HUES64 (cell line): Measurements from ENCODE around the gene ZFP36L2.

ENCODE experiments used
- H3K27ac ChIP-seq: 2 replicates; pipeline ENCODE4 v1.7.0; 2013; ENCODE audit warnings: low read depth, low read length, inconsistent platforms
- H3K27me3 ChIP-seq: 2 replicates; pipeline ENCODE4 v1.6.1; 2013; ENCODE audit warnings: mild to moderate bottlenecking, low read length; ENCODE audit not compliant: insufficient read depth
- H3K36me3 ChIP-seq: 2 replicates; pipeline ENCODE4 v1.6.1; 2013; ENCODE audit warnings: mild to moderate bottlenecking, low read length; ENCODE audit not compliant: insufficient read depth
- H3K4me1 ChIP-seq: 2 replicates; pipeline ENCODE4 v1.6.1; 2013; ENCODE audit warnings: mild to moderate bottlenecking, low read length, moderate library complexity; ENCODE audit not compliant: insufficient read depth
- H3K4me3 ChIP-seq: 2 replicates; pipeline ENCODE4 v1.5.1; 2013; ENCODE audit warnings: mild to moderate bottlenecking, low read length, moderate library complexity
- H3K9ac ChIP-seq: 2 replicates; pipeline ENCODE4 v1.6.1; 2013; ENCODE audit warnings: mild to moderate bottlenecking, low read depth, low read length
- H3K9me3 ChIP-seq: 2 replicates; pipeline ENCODE4 v1.6.1; 2013; ENCODE audit warnings: low read depth, low read length; ENCODE audit not compliant: insufficient read depth
- WGBS: fragments of 150-250, 120-280 bp; methylation state at CpG from one replicate; pipeline ENCODE4 v1.1.7; 2013; ENCODE audit warnings: missing lambda C conversion rate; 5-methylcytosine and 5-hydroxymethylcytosine counted together

Gene ZFP36L2

DNA sequence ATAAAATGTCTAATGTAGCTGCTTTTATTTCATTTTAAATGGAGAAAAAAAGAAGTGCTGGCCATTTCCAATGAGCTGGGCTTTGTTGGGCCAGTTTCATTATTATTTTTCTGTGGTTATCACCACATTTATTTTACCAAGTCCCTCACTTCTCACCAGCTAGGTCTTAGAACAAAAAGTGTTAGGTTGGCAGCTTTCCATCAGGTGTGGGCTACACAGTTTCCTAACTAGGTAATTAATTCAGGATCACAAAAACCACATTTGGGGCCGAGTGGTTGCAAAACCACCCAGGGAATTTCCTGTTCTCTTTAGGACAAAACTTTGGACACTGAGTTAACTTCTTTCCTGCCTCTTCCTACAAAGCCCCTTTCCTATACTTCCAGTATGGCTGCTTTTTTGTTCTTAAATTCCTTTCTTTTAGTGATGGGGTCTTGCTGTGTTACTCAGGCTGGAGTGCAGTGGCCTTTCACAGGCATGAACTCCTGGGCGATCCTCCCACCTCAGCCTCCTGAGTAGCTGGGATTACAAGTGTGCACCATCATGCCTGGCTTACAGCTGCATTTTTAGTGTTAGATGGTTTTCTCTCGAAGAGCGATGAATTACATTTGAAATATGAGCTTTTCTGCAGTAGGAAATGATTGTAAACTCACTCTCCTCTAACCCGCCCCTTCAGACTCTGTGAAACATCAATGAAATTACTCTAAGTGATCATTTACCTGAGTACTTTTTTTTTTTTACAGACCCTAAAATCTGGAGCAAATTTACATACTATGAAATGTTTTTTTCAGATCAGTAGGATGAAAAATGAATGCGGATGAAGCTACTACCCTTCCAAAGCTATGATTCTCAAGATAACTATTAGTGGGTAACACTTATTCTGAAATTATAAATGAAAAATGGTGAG, 2.6 kb upstream of the ZFP36L2 start:
- no peak overlapping the region for H3K4me3 ChIP-seq
- no peak overlapping the region for H3K9ac ChIP-seq
- H3K4me1 ChIP-seq, result peaks cover 14% of the 10 kb centered on the region
- H3K27me3 ChIP-seq, result no peaks in the 10 kb centered on the region
- H3K9me3 ChIP-seq, result no peaks in the 10 kb centered on the region
- no peak overlapping the region; the same call in 1 of the 2 replicates for H3K27ac ChIP-seq
- H3K36me3 ChIP-seq, result peaks cover 9% of the 10 kb centered on the region
- WGBS, result 87% methylated on average over 5 of the region's 6 CpGs

DNA sequence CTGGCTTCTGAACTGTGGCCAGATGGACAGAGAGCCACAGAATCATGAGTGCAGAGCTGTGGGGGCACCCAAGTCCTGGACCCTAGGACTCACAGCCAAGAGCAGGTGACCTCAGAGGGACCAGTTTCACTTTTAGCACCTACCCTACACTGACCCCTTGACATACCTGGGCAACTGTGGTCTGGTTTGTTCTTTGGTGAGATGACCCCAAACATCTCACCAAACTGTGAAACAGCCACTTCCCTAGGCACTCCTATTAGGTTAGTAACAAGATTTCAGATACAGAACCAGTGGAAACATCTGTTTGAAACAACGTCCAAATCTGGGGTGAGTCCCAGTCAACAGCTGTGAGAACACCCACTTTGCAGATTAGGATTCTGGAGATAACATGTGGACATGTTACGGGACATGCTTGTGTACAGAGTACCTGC, 1.9 kb upstream of the ZFP36L2 start:
- peaks cover 19% of the 10 kb centered on the region for H3K4me1 ChIP-seq
- H3K36me3 ChIP-seq, result peaks cover 16% of the 10 kb centered on the region
- no peak overlapping the region for H3K27ac ChIP-seq
- WGBS, result 87% methylated on average over 2 of the region's 2 CpGs
- H3K27me3 ChIP-seq, result no peaks in the 10 kb centered on the region
- no peak overlapping the region for H3K4me3 ChIP-seq
- H3K9ac ChIP-seq, result no peak overlapping the region
- H3K9me3 ChIP-seq, result no peaks in the 10 kb centered on the region

DNA sequence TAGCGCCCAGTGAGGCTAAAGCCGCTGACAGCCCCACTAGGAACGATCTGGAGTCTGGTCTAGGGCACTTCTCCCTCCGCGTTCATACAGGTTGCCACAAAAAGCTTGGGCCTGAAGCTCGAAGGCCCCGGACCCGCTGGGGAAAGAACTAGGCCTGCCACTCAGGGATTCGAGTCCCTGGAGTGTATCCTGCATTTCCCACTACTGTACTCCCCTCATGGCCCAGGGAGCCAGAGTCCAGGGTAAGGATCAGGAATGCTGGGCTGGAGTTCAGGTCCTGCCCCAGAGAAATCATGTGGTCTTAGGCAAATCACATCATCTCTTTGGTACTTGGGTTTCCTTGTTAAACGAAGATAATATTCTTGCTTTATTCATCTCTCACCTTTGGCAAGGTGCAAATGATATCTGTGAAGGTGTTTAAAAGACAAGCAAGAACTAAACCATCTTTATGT, 1.4 kb upstream of the ZFP36L2 start:
- Histone ChIP-seq H3K9ac (peak overlapping the region; percentile 99), H3K27me3 (no peaks in the 10 kb centered on the region), H3K27ac (peak overlapping the region; percentile 98), H3K4me3 (peak overlapping the region; percentile 94), H3K4me1 (peaks cover 23% of the 10 kb centered on the region), H3K36me3 (peaks cover 21% of the 10 kb centered on the region), H3K9me3 (no peaks in the 10 kb centered on the region)
- 12% methylated on average over 9 of the region's 10 CpGs for WGBS

DNA sequence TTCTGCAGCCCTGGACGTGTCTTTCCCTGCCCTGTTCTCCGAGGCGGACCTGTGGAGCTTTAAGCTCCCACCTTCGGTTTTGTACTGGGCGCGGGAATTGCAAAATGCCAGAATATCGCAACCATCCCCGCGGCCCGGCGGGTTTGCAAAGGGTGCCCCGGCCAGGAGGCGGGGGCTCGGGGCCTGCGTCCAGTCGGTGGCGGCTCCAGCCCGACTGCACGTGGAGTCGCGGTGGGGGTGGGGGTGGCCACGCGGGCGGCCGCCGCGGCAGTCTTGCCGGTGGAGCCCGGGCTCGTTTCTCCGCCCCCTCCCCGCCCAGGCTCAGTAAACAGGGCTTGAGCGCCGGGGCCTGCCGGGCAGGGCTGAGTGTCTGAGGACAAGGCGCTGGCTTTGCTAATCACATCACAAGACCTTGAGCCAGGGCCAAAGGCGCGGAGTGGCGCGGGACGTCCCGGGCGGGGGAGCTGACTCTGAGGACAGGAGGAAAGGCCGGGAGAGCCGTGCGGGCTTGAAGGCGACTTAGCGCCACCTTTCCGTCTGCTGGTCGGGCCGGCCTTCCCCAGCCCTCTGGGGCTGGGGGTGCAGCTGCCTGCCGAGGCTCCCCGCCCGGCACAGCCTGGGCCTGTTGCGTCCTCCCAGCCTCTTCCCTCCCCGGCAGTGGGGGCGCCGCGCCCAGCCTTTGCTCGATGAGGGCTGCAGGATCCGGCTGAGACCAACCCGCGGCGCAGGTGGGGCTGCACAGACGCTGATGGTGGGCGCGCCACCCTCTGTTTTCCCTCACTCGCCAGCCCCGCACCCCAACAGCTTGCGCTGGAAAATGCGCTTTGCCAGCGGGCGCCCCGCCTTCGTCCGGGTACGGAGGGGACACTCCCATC, 786 bp upstream of the ZFP36L2 start:
- peaks cover 28% of the 10 kb centered on the region for H3K36me3 ChIP-seq
- WGBS, result under 1% methylated on average over 77 of the region's 77 CpGs

DNA sequence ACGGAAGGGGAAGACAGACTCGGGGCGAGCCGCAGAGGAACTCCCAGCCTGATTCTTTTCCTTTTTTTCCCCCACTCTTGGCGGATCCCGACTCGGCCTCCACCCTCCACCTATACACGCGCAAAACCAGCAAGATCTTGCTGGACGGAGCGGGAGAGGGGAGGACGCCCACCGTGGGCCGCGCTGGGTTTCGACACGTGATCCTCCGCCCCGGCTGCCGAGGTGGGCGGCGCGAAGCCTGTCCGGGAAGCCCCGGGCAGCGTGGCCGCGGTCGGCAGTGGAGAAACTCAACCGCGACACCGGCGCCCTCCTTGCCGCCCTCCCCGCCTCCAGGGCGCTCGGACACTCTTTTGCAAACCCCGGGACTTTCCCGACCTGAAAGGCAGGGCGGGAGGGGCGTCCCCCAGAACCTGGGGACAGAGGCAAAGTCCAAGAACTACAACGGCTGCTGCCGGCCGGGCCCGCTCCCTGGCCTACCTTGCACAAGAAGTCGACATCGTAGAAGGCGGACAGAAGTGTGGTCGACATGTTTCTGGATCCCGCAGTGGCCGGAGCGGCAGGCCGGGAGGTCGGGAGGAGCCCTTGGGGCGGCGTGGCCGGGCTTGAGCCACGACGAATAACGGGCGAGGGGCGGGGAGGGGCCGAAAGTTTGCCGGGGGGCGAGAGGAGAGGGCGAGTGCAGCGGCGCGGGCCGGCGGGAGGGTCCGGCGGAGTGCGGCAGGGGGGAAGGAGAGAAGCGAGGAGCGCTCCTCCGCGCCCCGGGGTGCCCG, 433 bp downstream of the ZFP36L2 start:
- H3K4me3 ChIP-seq, result peak overlapping the region; percentile 94
- H3K36me3 ChIP-seq, result peaks cover 30% of the 10 kb centered on the region
- H3K4me1 ChIP-seq, result peaks cover 36% of the 10 kb centered on the region
- no peaks in the 10 kb centered on the region for H3K27me3 ChIP-seq
- H3K27ac ChIP-seq, result peak overlapping the region; percentile 98
- peak overlapping the region; percentile 99 for H3K9ac ChIP-seq
- under 1% methylated on average over 80 of the region's 80 CpGs for WGBS
- no peaks in the 10 kb centered on the region for H3K9me3 ChIP-seq

More for the DNA sequence above, 786 bp upstream of the ZFP36L2 start:
- H3K27ac ChIP-seq, result peak overlapping the region; percentile 98
- H3K9ac ChIP-seq, result peak overlapping the region; percentile 99
- H3K4me3 ChIP-seq, result peak overlapping the region; percentile 94
- H3K9me3 ChIP-seq, result no peaks in the 10 kb centered on the region
- H3K27me3 ChIP-seq, result no peaks in the 10 kb centered on the region
- peaks cover 30% of the 10 kb centered on the region for H3K4me1 ChIP-seq

DNA sequence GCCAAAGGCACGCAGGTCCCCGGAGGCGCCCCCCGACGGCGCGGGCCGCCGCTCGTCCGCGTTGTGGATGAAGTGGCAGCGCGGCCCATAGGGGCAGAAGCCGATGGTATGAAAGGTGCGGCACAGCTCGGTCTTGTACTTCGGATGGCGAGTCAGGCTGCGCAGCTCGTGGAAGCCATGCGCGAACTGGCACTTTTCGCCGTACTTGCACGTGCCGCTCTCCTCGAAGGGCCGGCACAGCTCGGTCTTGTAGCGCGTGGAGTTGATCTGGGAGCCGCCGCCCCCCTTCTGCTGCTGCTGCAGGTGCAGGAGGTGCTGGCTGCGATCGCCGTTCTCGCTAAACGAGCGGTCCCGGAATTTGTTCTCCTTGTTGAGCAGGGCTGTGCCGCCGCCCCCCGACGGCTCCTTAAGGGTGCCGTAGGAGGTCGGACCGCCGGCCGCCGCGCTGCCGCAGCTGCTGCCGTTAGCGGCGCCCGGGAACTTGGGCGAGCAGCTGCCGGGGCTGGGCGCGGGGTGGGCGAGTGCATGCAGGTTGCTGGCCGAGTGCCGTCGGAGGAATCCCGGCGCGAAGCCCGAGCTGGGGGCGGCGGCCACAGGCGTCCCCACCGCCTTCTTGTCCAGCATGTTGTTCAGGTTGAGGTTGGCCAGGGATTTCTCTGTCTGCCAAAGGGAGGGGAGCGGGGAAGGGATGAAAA, 1.2 kb downstream of the ZFP36L2 start:
- peaks cover 36% of the 10 kb centered on the region for H3K4me1 ChIP-seq
- peaks cover 30% of the 10 kb centered on the region for H3K36me3 ChIP-seq
- H3K9ac ChIP-seq, result peak overlapping the region; percentile 99

DNA sequence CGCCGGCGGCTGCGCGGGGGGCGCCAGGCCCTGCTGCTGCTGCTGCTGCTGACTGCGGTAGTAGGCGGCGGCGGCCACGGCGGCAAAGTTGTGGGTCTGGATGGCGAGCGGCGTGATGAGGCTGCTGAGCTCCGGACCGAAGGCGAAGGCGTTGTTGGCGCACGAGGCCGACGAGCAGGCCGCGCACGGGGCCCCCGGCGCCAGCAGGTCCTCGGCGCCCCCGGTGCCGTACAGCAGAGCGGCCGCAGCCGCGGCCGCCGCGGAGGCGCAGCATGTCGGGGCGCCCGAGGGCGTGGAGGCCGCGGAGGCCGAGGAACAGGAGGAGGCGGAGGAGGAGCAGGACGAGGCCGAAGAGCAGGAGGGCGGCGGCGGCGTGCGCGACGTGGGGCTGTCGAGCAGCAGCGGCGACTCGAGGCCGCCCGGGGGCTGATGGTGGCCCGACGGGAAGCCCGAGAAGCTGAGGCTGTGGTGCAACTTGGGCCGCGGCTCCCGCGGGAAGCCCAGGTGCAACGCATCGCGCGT, 1.8 kb downstream of the ZFP36L2 start:
- Histone ChIP-seq H3K4me3 (peak overlapping the region; percentile 94), H3K27ac (peak overlapping the region; percentile 98; the same call in 1 of the 2 replicates), H3K9ac (peak overlapping the region; percentile 99), H3K36me3 (peaks cover 30% of the 10 kb centered on the region), H3K9me3 (no peaks in the 10 kb centered on the region), H3K4me1 (peaks cover 39% of the 10 kb centered on the region), H3K27me3 (no peaks in the 10 kb centered on the region)
- WGBS, result 2% methylated on average over 74 of the region's 74 CpGs

More for the DNA sequence above, 1.2 kb downstream of the ZFP36L2 start:
- Histone ChIP-seq H3K9me3 (no peaks in the 10 kb centered on the region), H3K27me3 (no peaks in the 10 kb centered on the region), H3K27ac (peak overlapping the region; percentile 98; the same call in 1 of the 2 replicates), H3K4me3 (peak overlapping the region; percentile 94)
- 1% methylated on average over 74 of the region's 74 CpGs for WGBS

DNA sequence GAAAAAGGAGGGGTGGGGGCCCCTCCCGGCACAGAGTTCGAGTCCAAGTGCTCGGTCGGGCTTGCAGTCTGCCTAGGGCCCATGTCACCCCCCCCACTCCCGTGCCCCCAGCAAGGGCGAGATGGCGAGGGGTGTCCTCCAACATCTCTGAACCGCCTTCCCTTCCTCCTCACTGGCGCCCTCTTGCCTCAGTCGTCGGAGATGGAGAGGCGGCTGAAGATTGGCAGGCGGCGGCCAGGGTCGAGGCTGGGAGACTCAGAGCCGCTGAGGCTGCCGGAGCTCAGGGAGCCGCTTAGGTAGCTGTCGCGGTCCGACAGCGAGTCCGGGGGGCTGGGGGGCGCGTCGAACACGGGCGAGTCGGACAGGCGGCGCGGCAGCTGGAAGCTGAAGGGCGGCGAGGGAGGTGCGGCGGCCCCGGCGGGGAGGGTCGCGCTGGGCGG, 2.3 kb downstream of the ZFP36L2 start:
- WGBS, result under 1% methylated on average over 41 of the region's 41 CpGs
- Histone ChIP-seq H3K36me3 (peaks cover 30% of the 10 kb centered on the region), H3K4me3 (peak overlapping the region; percentile 94), H3K4me1 (peaks cover 42% of the 10 kb centered on the region), H3K9ac (peak overlapping the region; percentile 99), H3K27me3 (no peaks in the 10 kb centered on the region), H3K9me3 (no peaks in the 10 kb centered on the region), H3K27ac (peak overlapping the region; percentile 58; the same call in 1 of the 2 replicates)

DNA sequence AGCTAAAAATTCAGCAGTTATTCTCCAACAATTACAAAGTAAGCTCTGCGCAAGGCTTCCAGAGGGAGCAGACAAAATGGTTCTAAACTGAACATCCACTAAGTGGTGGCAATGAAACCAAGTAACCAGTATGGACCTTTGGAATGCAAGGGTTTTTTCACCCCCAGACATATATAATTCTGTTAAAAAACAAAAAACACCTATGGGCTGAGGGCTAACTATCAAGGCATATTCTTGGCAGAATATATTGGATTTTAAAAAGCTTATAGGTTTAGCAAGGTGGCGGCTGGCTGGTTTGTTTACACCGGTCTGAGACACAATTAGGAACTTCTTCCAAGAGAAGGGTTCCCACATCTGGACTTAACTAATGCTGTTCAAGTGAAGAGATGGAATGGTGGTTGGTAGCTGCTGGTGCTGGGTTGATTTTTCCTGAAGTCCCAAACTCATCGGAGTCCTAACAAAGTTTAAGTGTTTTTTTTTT, 2.8 kb downstream of the ZFP36L2 start:
- H3K27me3 ChIP-seq, result no peaks in the 10 kb centered on the region
- peak overlapping the region; percentile 58; the same call in 1 of the 2 replicates for H3K27ac ChIP-seq
- H3K36me3 ChIP-seq, result peaks cover 30% of the 10 kb centered on the region
- peak overlapping the region; percentile 94 for H3K4me3 ChIP-seq
- H3K4me1 ChIP-seq, result peaks cover 46% of the 10 kb centered on the region
- peak overlapping the region; percentile 99 for H3K9ac ChIP-seq
- H3K9me3 ChIP-seq, result no peaks in the 10 kb centered on the region
- 18% methylated on average over 3 of the region's 4 CpGs for WGBS
